Endothelial cell of umbilical vein (primary cell): ENCODE results near the gene SH3PXD2A. TPM values are rescaled to one million over a fixed set of nuclear protein-coding genes. Genes with fewer than 3 reads are reported as not detected.

Source experiments
- BruUV-seq: library from RNA; stranded (reverse); fragments of 400-500 nt; replicated peaks from 2 replicates; lab custom pipeline; 2021; lab: Mats Ljungman, UMichigan
- CTCF ChIA-PET: fragments of 300-600, 350-600 bp; sonication (Branson Sonifier 250); formaldehyde crosslinking; loops from one replicate; lab custom pipeline; 2021; ENCODE audit warnings: antibody characterized with exemption, inconsistent platforms; lab: Charles Lee
- POLR2A ChIA-PET: fragments of 300-600, 350-600 bp; sonication (Branson Sonifier 250); formaldehyde crosslinking; loops from one replicate; lab custom pipeline; 2021; ENCODE audit warnings: antibody characterized with exemption, inconsistent platforms; lab: Charles Lee
- DNase-seq: peaks from one replicate; pipeline ENCODE4 v3.0.0-alpha.2; 2011; ENCODE audit warnings: low read depth, low spot score
- FAIRE-seq: peaks from 2 replicates; lab custom pipeline; 2011; peaks lifted over from hg19 to GRCh38; lab: Jason Lieb, UNC
- H2AFZ ChIP-seq: 2 replicates; pipeline ENCODE4 v1.6.0; 2012; ENCODE audit warnings: low read depth, low read length, control low read depth, inconsistent platforms
- H3K27ac ChIP-seq: 2 replicates; pipeline ENCODE4 v1.5.1; 2011; ENCODE audit warnings: low read depth, mild to moderate bottlenecking, control low read depth, low read length, moderate library complexity; ENCODE audit not compliant: insufficient read depth
- H3K27me3 ChIP-seq, 2 experiments: 2 replicates each; pipeline versions ENCODE4 v1.6.0 to v1.6.1; 2011; ENCODE audit warnings: low read length in 2 of 2, mixed read lengths in 1 of 2; ENCODE audit not compliant: control insufficient read depth in 2 of 2, insufficient read depth in 2 of 2
- H3K36me3 ChIP-seq, 2 experiments: 2 replicates in 1 of 2; 3 replicates in 1 of 2; pipeline ENCODE4 v1.5.1; 2011; ENCODE audit warnings: low read length in 2 of 2, mild to moderate bottlenecking in 1 of 2, moderate library complexity in 1 of 2; ENCODE audit not compliant: control insufficient read depth in 2 of 2, insufficient read depth in 2 of 2; ENCODE audit errors: extremely low read depth in 1 of 2
- H3K4me1 ChIP-seq: 3 replicates; pipeline ENCODE4 v1.5.1; 2011; ENCODE audit warnings: mild to moderate bottlenecking, low read length; ENCODE audit not compliant: control insufficient read depth, insufficient read depth; ENCODE audit errors: extremely low read depth
- H3K4me2 ChIP-seq: 2 replicates; pipeline ENCODE4 v1.6.1; 2011; ENCODE audit warnings: low read length, control low read depth, mixed read lengths; ENCODE audit not compliant: insufficient read depth
- H3K4me3 ChIP-seq, 3 experiments: fragments of 200-600 bp in 1 of 3; sonication (generic), shearing (Covaris generic) in 1 of 3; replicated peaks in 1 of 3; 2 replicates each; pipeline ENCODE4 v1.5.1; 2011 to 2016; ENCODE audit warnings: control low read depth in 3 of 3, low read length in 3 of 3, mild to moderate bottlenecking in 2 of 3, inconsistent platforms in 1 of 3, low read depth in 1 of 3, moderate library complexity in 1 of 3; ENCODE audit not compliant: insufficient read depth in 1 of 3
- H3K79me2 ChIP-seq: 2 replicates; pipeline ENCODE4 v1.6.0; 2012; ENCODE audit warnings: low read length, inconsistent platforms; ENCODE audit not compliant: control insufficient read depth, insufficient read depth
- H3K9ac ChIP-seq: replicated peaks from 2 replicates; pipeline ENCODE3; 2011; ENCODE audit warnings: low read length, control low read depth; ENCODE audit not compliant: insufficient read depth; ENCODE audit errors: extremely low read depth
- H3K9me1 ChIP-seq: replicated peaks from 3 replicates; pipeline ENCODE4 v1.6.0; 2011; ENCODE audit warnings: mild to moderate bottlenecking, low read length; ENCODE audit not compliant: control insufficient read depth, insufficient read depth; ENCODE audit errors: extremely low read depth
- H3K9me3 ChIP-seq: replicated peaks from 2 replicates; pipeline ENCODE4 v1.5.1; 2012; ENCODE audit warnings: low read length, inconsistent platforms; ENCODE audit not compliant: control insufficient read depth, insufficient read depth
- H4K20me1 ChIP-seq: replicated peaks from 2 replicates; pipeline ENCODE3; 2011; ENCODE audit warnings: mild to moderate bottlenecking, low read length; ENCODE audit not compliant: control insufficient read depth, insufficient read depth; ENCODE audit errors: extremely low read depth
- EZH2 ChIP-seq: IDR thresholded peaks from 2 replicates; pipeline ENCODE4 v1.6.1; 2012; ENCODE audit warnings: borderline replicate concordance, low read depth, mild to moderate bottlenecking, moderate library complexity, low read length, inconsistent platforms; ENCODE audit not compliant: severe bottlenecking
- FOS ChIP-seq: IDR thresholded peaks from 2 replicates; pipeline ENCODE4 v1.6.1; 2011; ENCODE audit warnings: mild to moderate bottlenecking, low read length, moderate library complexity, borderline replicate concordance; ENCODE audit not compliant: insufficient read depth
- JUN ChIP-seq: IDR thresholded peaks from 2 replicates; pipeline ENCODE4 v1.6.1; 2011; ENCODE audit warnings: borderline replicate concordance, low read depth; ENCODE audit not compliant: insufficient read length, insufficient read depth
- MYC ChIP-seq: IDR thresholded peaks from one replicate; pipeline ENCODE4 v1.6.1; 2011; ENCODE audit warnings: mild to moderate bottlenecking, low read depth, low read length
- POLR2A ChIP-seq: IDR thresholded peaks from 2 replicates; pipeline ENCODE4 v1.6.1; 2012; ENCODE audit warnings: low read depth, mild to moderate bottlenecking, control low read depth, low read length
- POLR2AphosphoS5 ChIP-seq: IDR thresholded peaks from 2 replicates; pipeline ENCODE4 v1.6.1; 2012; ENCODE audit warnings: low read depth, mild to moderate bottlenecking, control low read depth, low read length, moderate library complexity; ENCODE audit not compliant: insufficient read depth
- dilution Hi-C: fragments of 300-500 bp; cut with MboI; formaldehyde crosslinking; loops from one replicate; pipeline ENCODE4 v1.15.0; 2019; ENCODE audit warnings: low sequenced_read_pairs; ENCODE audit not compliant: extremely low pct_ligation_motif_present
- intact Hi-C: fragments of 100-400 bp; cut with micrococcal nuclease; formaldehyde crosslinking; loops from one replicate; pipeline ENCODE4 v1.10.0; 2022
- polyA plus RNA-seq, 4 experiments: library from polyadenylated mRNA; depleted of rRNA in 3 of 4; stranded (reverse) in 3 of 4; unstranded in 1 of 4; fragments of >200 nt; gene quantifications; 2 replicates each; pipeline versions ENCODE4 v1.2.1 to v1.2.3, GENCODE V29; 2011 to 2012; ENCODE audit warnings: missing spikeins in 1 of 4
- total RNA-seq: library from RNA; stranded (reverse); gene quantifications from 2 replicates; pipeline ENCODE4 v1.2.3, GENCODE V29; 2021
- TF ChIP-seq, protein P1 (sequence below), 2 donors: IDR thresholded peaks; 1 replicate in 1 of 2; 2 replicates in 1 of 2; pipeline ENCODE4 v1.5.1; 2011; ENCODE audit warnings: low read length in 2 of 2, mild to moderate bottlenecking in 2 of 2, moderate library complexity in 2 of 2, control low read depth in 1 of 2, inconsistent platforms in 1 of 2, low read depth in 1 of 2; ENCODE audit not compliant: insufficient read depth in 1 of 2; ENCODE audit errors: extremely low read depth in 1 of 2
- TF ChIP-seq, protein P2 (sequence below): IDR thresholded peaks from 2 replicates; pipeline ENCODE4 v1.6.1; 2011; ENCODE audit not compliant: insufficient read depth, insufficient read length

The SH3PXD2A gene
- total and polyA plus RNA-seq, 2 donors (not counting 3 experiments of a cell fraction or from before 2014, with no cell fraction given), result 1.4 to 5.1 TPM

DNA sequence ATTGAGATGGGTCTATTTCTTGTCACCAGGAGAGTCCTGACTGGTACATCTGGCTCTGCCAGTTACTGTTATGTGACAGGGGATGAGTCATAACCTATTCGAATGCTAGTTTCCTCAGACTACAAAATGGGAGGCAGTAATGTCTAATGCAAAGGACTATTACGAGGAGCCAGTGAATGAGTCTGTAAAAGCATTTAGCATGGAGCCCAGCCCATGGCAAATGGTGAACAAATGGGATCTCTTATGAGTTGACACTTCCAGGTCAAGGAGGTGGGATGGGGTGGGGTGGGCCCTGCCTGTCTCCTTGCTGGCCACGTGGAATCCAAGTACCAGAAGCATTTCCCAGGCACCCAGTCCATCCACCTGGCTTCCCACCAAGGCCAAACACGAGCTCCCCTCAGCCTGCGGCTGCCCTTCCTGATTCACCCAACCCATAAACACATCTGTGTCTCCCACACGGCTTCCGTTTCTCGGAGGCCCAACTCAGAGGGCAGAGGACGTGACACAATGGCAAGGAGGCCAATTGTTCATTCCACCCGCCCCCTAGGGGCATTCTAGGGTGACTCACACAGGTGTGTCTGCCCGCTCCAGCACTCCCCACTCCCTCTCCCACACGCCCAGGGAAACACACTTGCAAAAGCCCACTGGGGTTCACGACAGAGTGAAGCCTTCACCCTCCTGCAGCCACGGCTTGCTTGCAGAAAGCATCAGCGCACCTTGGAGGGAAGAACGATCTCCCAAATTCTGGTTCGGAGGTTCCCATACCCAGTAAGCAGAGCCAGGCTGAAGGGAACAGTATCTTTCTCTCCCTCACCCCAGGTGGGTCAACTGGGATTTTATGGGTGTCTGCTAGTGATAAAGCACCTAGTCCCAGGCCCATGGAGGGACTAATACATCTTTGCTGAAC, 109.8 kb downstream of the SH3PXD2A start:
- Histone ChIP-seq H3K9ac (no peak overlapping the region), H3K36me3 (no peaks in the 10 kb centered on the region), H3K4me3 (no peak overlapping the region), H3K4me2 (no peak overlapping the region), H3K79me2 (no peaks in the 10 kb centered on the region), H2AFZ (no peak overlapping the region), H3K9me3 (no peaks in the 10 kb centered on the region), H3K9me1 (no peaks in the 10 kb centered on the region), H3K27me3 (no peaks in the 10 kb centered on the region), H3K27ac (no peak overlapping the region), H3K4me1 (peaks cover 8% of the 10 kb centered on the region), H4K20me1 (no peaks in the 10 kb centered on the region)
- intact Hi-C loops, result no loop called here
- peak; percentile 12 for DNase-seq
- no TSS peak for BruUV-seq
- POLR2A ChIA-PET, result interaction anchor here (0.6 kb wide), 2 partner anchors 40 to 241 kb away, joined by 4 to 5 read pairs; no protein-coding TSS in a partner anchor
- FAIRE-seq, result peak; percentile 66
- TF ChIP-seq, protein P1, sequence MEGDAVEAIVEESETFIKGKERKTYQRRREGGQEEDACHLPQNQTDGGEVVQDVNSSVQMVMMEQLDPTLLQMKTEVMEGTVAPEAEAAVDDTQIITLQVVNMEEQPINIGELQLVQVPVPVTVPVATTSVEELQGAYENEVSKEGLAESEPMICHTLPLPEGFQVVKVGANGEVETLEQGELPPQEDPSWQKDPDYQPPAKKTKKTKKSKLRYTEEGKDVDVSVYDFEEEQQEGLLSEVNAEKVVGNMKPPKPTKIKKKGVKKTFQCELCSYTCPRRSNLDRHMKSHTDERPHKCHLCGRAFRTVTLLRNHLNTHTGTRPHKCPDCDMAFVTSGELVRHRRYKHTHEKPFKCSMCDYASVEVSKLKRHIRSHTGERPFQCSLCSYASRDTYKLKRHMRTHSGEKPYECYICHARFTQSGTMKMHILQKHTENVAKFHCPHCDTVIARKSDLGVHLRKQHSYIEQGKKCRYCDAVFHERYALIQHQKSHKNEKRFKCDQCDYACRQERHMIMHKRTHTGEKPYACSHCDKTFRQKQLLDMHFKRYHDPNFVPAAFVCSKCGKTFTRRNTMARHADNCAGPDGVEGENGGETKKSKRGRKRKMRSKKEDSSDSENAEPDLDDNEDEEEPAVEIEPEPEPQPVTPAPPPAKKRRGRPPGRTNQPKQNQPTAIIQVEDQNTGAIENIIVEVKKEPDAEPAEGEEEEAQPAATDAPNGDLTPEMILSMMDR (IDR thresholded peaks at IDR 0.05; ENCODE audit: extremely low read depth in 1 of 2, insufficient read depth in 1 of 2, low read depth in 1 of 2, low read length in 2 of 2), result no peak
- peak; percentile 62 for TF ChIP-seq JUN
- CTCF ChIA-PET, result interaction anchor here (0.7 to 1.8 kb wide), 4 partner anchors 11 to 98 kb away, joined by 3 to 11 read pairs (median 3); no protein-coding TSS in a partner anchor
- dilution Hi-C loops, result no loop called here

DNA sequence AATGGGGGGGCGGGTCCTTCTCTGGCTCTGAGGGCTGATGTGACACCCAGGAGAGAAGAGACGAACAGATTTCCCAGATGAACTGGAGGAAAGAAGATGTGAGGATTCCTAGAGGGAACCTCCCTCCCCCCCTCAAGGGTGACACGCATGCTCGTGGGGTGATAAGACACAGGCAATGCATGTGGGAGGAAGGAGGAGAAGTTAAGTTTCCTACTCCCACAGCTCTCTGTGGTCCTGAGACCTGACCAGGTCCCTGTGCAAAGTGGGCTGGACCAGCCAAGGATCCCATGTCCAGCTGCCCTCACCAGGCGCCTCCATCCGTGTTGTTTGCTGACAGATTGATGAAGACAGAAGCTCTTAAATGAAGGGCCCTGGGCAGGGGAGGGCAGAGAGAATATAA, 112.6 kb downstream of the SH3PXD2A start:
- no peak overlapping the region for H3K4me3 ChIP-seq
- no peak overlapping the region for H3K4me2 ChIP-seq

More for the DNA sequence above, 112.6 kb downstream of the SH3PXD2A start:
- ChIA-PET POLR2A (no interaction called here), CTCF (no interaction called here)
- intact Hi-C loops, result no loop called here
- BruUV-seq, result no TSS peak
- FAIRE-seq, result no peak
- dilution Hi-C loops, result no loop called here
- H3K27me3 ChIP-seq, result no peaks in the 10 kb centered on the region
- H3K27ac ChIP-seq, result no peak overlapping the region
- H3K9ac ChIP-seq, result no peak overlapping the region
- no peaks in the 10 kb centered on the region for H3K79me2 ChIP-seq
- DNase-seq, result no peak
- H3K4me1 ChIP-seq, result peaks cover 8% of the 10 kb centered on the region
- no peaks in the 10 kb centered on the region for H4K20me1 ChIP-seq
- no peaks in the 10 kb centered on the region for H3K9me1 ChIP-seq
- H3K36me3 ChIP-seq, result no peaks in the 10 kb centered on the region
- H2AFZ ChIP-seq, result no peak overlapping the region
- TF ChIP-seq MYC (no peak), EZH2 (no peak), JUN (no peak), POLR2AphosphoS5 (no peak), POLR2A (no peak), FOS (no peak)
- TF ChIP-seq, protein P2, sequence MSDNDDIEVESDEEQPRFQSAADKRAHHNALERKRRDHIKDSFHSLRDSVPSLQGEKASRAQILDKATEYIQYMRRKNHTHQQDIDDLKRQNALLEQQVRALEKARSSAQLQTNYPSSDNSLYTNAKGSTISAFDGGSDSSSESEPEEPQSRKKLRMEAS, result no peak
- no peaks in the 10 kb centered on the region for H3K9me3 ChIP-seq
